Putamen (tissue), 1 donor: Measurements from ENCODE around the gene ENPP1.

Source experiments
- DNase-seq: peaks from one replicate; pipeline ENCODE4 v3.0.0-alpha.2; 2016; ENCODE audit warnings: low spot score

ENPP1 gene

GRCh38 chr6:131807644-131808459 lies at the start of gene ENPP1:
Gene ENPP1 (plus strand): TSS chr6:131808020. CDS start chr6:131808036, 16 bp downstream.
- DNase-seq, result peak; percentile 74

- no peak for DNase-seq
Measured at GRCh38 chr6:131758920-131759319, 48.9 kb upstream of the ENPP1 start.

GRCh38 chr6:131761060-131761761 lies 46.6 kb upstream of the ENPP1 start:
- no peak for DNase-seq

GRCh38 chr6:131761762-131762067 lies 46.1 kb upstream of the ENPP1 start:
- DNase-seq, result no peak

GRCh38 chr6:131762984-131763383 lies 44.8 kb upstream of the ENPP1 start:
- no peak for DNase-seq

GRCh38 chr6:131763749-131764148 lies 44.1 kb upstream of the ENPP1 start:
- no peak for DNase-seq

GRCh38 chr6:131764350-131764749 lies 43.5 kb upstream of the ENPP1 start:
- DNase-seq, result no peak

- no peak for DNase-seq
Measured at GRCh38 chr6:131765081-131765803, 42.6 kb upstream of the ENPP1 start.

- no peak for DNase-seq
Measured at GRCh38 chr6:131765804-131766135, 42.0 kb upstream of the ENPP1 start.

- no peak for DNase-seq
Measured at GRCh38 chr6:131766631-131767030, 41.2 kb upstream of the ENPP1 start.

- no peak for DNase-seq
Measured at GRCh38 chr6:131768964-131769363, 38.9 kb upstream of the ENPP1 start.

GRCh38 chr6:131769385-131770141 lies 38.3 kb upstream of the ENPP1 start:
- no peak for DNase-seq

GRCh38 chr6:131770776-131771175 lies 37.0 kb upstream of the ENPP1 start:
- no peak for DNase-seq

GRCh38 chr6:131773284-131773950 lies 34.4 kb upstream of the ENPP1 start:
- DNase-seq, result no peak

GRCh38 chr6:131775886-131776285 lies 31.9 kb upstream of the ENPP1 start:
- no peak for DNase-seq

- DNase-seq, result no peak
Measured at GRCh38 chr6:131776985-131777384, 30.8 kb upstream of the ENPP1 start.

GRCh38 chr6:131778169-131778568 lies 29.7 kb upstream of the ENPP1 start:
- DNase-seq, result no peak

- no peak for DNase-seq
Measured at GRCh38 chr6:131779304-131779703, 28.5 kb upstream of the ENPP1 start.

GRCh38 chr6:131780600-131780999 lies 27.2 kb upstream of the ENPP1 start:
- no peak for DNase-seq

- DNase-seq, result no peak
Measured at GRCh38 chr6:131781687-131782086, 26.1 kb upstream of the ENPP1 start.

GRCh38 chr6:131782764-131783163 lies 25.1 kb upstream of the ENPP1 start:
- DNase-seq, result no peak

- DNase-seq, result no peak
Measured at GRCh38 chr6:131784561-131784960, 23.3 kb upstream of the ENPP1 start.
